ENCODE measurements around the gene CYP1A2.

DNA sequence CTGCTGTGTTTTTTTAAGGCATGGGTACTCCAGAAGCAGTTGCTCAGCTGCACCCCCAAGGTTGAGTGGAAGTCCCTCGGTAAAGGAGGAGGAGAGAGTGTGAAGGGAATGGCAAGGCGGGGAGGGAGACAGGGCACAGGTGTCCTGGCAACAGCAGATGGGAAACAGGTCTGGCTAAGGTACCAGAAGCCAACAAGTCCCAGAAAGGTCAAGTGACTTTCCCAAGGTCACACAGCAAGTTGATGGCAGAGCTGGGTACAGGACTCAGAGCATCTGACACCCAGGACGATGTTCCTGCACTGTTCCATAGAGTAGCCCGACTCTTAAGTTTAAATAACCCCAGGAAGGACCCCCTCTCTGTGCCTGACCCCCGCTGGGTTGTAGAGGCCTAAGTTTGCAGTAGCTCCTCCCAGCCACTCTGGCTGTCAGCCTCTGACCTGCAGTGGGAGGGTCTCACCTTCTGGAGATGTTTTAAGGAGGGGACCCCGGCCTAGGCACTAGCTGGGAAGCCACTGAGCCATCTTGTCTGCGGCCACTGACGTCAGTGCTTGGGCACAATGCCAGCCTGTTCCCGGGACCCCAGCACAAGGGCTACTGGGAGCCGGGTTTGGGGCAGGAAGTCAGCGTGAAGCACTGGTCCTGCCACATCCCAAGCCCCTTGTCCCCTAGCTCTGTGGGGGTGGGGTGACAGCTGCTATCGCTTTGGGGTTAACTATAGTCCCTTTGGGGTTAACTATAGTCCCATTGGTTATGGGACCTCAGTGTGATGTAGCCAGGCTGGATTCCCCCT, 43.8 kb downstream of the CYP1A2 start:
- TF ChIP-seq EP300 (IDR thresholded peaks at IDR 0.05) = no peak
- TF ChIP-seq, protein P1, sequence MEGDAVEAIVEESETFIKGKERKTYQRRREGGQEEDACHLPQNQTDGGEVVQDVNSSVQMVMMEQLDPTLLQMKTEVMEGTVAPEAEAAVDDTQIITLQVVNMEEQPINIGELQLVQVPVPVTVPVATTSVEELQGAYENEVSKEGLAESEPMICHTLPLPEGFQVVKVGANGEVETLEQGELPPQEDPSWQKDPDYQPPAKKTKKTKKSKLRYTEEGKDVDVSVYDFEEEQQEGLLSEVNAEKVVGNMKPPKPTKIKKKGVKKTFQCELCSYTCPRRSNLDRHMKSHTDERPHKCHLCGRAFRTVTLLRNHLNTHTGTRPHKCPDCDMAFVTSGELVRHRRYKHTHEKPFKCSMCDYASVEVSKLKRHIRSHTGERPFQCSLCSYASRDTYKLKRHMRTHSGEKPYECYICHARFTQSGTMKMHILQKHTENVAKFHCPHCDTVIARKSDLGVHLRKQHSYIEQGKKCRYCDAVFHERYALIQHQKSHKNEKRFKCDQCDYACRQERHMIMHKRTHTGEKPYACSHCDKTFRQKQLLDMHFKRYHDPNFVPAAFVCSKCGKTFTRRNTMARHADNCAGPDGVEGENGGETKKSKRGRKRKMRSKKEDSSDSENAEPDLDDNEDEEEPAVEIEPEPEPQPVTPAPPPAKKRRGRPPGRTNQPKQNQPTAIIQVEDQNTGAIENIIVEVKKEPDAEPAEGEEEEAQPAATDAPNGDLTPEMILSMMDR (IDR thresholded peaks at IDR 0.05) = no peak

Measured in ovary (tissue), 3 donors.